ENCODE measurements around the gene ANAPC5.
"Not testable (repeated sequence)": the region's sequence is repeated elsewhere in the genome, so short reads cannot be mapped to it uniquely, and the experiment has no call there.

The ANAPC5 gene, protein sequence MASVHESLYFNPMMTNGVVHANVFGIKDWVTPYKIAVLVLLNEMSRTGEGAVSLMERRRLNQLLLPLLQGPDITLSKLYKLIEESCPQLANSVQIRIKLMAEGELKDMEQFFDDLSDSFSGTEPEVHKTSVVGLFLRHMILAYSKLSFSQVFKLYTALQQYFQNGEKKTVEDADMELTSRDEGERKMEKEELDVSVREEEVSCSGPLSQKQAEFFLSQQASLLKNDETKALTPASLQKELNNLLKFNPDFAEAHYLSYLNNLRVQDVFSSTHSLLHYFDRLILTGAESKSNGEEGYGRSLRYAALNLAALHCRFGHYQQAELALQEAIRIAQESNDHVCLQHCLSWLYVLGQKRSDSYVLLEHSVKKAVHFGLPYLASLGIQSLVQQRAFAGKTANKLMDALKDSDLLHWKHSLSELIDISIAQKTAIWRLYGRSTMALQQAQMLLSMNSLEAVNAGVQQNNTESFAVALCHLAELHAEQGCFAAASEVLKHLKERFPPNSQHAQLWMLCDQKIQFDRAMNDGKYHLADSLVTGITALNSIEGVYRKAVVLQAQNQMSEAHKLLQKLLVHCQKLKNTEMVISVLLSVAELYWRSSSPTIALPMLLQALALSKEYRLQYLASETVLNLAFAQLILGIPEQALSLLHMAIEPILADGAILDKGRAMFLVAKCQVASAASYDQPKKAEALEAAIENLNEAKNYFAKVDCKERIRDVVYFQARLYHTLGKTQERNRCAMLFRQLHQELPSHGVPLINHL
- 37.3 to 145 (median 111) reads per million in 18 experiments for total RNA-seq

DNA sequence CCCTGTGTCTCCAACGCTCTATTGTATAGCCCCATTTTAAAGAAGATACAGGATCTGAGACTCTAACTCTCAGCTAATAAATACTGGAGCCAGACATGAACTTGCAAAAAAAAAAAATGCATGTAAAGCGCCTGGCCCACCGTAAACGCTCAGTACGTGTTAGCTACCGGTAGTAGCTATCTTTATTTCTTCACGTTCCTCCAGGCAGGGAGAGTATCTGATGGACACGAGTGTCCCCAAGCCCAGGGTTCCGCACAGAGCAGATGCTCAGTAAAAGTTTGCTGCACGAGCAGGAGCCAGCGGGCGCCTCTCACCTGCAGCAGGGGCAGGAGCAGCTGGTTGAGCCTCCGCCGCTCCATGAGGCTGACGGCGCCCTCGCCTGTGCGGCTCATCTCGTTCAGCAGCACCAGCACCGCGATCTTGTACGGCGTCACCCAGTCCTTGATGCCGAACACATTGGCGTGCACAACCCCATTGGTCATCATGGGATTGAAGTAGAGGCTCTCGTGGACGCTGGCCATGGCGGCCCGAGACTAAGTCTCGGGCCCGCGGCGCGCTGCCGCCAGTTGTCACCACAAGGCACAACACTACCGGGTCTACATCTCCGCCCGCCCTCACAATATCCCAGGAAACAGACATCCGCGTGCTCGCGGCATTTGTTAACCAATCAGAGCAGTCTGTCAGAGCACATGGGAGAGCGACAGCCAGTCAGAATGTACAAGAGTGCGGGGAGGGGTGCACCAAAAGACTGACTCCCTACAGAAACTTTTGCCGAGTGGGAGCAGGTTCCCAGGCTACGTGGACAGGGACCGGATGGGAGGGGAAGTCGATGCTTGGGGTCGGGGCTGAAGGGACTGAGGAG lies at the start of gene ANAPC5:
ANAPC5 (minus strand) TSS at position 592 of the 862 bp plus-strand sequence; CDS start at position 521, 71 bp downstream.
- DNase-seq: peak; percentile 98 to 99

DNA sequence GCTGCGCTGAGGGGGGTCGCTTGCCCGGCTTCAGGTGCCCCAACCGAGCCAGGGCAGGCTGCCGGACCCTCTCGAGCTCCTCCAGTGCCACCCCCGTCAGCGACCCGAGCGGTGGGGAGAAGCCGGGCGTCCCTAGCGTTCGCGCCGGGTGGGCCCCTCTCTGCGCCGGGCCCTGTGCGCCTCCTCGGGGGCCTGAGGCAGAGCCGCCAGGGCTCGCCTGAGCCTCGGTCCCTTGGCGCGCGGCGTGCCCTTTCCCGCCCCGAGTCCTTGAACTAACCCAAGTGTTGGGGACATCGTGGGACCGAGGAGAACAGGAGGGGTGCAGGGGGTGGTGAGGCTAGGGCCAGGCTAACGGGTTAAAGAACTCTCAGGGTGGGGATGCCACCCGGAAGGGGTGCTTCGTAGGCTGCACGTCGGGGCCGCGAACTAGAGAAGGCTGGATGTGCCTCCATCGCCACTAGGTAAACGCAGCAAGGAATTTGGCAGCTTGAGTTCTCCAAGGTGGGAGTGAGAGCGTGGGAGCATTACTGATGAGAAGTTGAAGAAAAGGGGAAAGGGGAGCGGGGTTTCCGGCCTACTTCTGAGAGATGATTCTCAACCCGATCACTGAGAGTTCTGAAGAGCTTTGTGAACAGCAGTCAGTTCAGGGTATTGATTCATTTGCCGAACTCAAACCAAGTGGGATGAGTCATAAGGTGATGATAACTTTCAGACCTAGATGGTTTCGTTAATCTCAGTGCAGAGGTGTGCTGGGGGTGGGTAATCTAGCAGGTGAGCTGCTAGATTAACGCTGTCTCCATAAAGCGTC lies 48.3 kb upstream of the ANAPC5 start:
- peak in 1 of 2 donors; percentile 20 for DNase-seq

DNA sequence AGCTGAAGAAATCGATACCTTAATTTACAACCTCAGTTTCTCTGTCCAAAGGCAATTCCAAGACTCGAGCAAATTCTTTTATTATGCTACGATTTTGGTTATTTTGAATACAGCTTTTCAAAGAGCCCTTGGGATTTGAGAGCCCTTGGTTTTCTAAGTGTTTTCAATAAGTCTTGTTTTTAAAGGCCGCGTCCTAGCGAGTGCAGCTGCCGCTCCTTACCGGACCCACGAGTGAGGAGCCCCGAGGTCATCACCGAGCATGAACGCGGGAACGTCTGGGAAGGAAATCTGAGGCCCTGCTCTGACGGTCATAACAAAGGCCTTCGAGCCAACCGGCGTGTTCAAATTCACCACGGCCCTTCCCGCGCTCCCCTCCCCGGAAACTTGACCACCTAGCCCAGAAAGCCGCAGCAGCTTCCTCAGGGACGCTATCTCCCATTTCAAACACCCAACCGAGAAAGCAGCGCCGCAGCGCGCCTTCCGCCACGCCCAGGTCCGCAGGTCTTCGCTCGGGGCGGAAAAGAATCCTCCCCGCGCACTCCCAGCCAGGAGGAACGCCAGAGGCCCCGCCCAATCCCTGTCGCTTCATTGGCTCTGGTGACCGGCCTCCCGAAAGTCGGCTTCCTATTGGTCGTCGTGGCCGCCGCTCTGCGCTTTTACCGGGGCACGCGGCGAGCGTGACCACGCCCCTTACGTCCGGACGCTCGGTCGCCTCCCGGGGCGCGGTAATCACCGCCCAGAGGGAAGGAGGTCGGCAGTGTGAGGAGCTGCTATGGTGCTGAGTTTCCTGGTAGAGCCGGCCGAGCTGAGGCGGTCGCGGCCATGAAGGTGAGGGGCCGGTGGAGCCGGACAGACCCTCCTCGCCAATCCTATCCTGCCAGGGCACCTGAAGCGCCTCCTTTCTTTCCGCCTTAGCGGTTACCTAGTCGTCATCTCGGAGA lies 47.5 kb upstream of the ANAPC5 start, which contains the start of gene RNF34:
RNF34 (plus strand) TSS at position 728 of the 941 bp plus-strand sequence; CDS start at position 823, 95 bp downstream.
- peak; percentile 99 for DNase-seq

DNA sequence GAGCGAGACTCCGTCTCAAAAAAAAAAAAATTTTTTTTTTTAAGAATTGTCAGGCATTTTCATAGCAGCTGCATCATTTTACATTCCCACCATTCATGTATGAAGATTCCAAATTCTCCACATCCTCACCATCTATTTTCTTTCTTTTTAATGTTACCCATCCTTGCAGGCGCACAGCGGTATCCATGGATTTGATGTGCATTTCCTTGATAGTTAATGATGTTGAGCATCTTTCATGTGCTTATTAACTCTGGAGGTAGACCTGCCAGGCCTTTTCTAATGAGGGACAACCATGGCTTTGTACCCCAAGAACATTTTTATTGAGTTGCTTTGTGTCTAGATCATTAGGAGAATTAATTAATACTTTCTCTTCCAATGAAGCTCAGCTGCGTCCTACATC lies 46.1 kb upstream of the ANAPC5 start:
- DNase-seq: no peak

DNA sequence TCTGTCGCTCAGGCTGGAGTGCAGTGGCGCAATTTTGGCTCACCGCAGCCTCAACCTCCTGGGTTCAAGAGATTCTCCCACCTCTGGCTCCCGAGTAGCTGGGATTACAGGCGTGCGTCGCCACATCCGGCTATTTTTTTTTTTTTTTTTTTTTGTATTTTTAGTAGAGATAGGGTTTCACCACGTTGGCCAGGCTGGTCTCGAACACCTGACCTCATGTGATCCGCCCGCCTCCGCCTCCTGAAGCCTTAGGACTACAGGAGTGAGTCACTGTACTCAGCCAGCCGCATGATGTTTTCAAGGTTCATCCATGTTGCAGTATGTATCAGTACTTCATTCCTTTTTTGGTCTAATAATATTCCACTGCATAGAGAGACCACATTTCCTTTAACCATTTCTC lies 45.3 kb upstream of the ANAPC5 start:
- no peak for DNase-seq

DNA sequence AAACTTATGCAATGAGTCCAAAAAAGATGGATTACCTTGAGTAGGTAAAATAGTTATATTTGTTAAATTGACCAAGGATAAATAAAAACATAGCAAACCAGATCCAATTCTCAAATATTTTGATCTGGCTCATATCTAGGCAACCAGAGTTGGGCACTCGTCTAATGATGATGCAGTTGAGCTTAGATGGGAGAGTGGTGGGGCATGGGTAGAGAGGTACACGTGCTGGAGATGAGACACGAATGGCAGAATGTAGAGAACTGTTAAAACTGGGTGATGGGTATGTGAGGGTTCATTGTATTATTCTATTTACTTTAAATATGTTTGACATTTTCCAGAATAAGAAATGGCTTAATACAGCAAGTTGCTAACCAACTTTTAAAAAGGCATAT lies 40.1 kb upstream of the ANAPC5 start:
- DNase-seq: no peak

DNA sequence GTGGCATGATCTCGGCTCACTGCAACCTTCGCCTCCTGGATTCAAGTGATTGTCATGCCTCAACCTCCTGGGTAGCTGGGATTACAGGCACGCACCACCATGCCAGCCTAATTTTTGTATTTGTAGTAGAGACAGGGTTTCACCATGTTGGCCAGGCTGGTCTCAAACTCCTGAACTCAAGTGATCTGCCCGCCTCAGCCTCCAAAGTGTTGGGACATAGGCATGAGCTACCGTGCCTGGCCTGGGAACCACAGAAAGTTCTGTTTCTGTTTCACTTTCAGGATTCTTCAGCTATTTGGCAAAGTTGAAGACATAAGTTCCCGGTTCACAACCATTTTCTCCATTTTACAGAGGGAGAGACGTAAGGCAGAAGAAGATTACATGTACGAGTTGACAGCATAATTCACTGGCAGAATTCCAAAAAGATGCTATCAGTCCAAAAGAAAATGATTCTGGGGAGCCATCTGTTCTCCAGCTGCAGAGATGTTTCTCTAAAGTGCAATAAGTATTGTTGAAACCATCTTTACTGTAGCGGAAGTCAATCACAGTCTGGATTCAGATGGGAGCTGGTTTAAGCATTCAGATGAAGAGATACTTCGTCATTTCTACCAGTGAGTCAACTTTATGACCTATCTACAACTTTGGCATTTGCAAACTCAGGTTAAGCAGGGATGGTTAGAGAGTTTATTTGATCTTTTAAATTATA lies 39.6 kb upstream of the ANAPC5 start:
- DNase-seq: peak; percentile 85 to 88

DNA sequence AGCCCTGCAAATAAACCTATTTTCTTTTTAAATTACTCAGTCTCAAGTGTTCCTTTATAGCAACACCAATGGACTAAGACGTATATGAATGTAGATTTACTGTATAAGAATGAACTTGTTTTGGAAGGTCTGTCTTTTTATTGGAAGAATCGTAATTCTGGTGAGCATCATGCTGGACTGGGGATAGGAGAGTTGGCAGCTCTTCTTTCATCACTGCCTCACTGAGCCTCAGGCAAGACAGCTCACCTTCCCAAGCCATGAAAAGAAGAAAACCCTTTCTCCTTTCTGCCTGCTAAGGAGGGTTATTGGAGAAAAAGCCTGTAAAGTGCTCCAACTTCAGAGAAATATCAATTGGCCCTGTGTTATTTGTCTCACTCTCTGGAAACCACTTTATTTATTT lies 38.6 kb upstream of the ANAPC5 start:
- DNase-seq: no peak

DNA sequence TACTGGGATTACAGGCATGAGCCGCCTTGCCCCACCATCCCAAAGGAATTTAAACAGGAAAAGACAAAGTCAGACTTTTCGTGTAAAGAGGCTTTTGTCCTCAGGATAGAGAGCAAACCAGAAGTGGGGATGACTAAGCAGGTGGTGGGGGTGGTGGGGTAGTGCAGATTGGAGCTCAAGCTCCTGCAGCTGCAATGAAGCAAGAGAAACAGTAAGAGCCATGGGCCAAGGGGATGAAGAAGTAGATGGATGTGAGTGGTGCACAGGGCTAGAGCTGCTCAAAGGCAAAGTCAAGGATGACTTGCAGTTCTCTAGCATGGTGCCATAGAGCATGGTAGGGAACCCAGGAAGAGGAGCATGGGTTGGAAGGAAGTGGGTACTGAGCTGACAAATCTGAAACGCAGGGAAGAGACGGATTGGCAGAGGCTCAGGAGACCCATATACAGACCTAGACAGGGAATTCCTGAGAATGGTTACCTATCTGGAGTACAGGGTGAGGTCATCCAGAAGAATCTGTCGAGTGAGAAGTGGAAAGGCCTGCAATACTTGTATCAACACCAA lies 36.3 kb upstream of the ANAPC5 start:
- peak; percentile 43 to 55 for DNase-seq

DNA sequence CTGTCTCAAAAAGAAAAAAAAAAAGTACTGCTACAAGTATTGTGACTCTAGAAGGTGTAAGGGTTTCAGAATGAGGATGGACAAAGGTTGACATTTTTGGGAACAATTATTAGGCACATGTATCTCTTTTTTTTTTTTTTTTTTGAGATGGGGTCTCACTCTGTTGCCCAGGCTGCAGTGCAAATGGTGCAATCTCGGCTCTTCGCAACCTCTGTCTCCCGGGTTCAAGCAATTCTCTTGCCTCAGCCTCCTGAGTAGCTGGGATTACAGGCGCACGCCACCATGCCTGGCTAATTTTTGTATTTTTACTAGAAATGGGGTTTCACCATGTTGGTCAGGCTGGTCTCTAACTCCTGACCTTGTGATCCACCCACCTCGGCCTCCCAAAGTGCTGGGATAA lies 32.7 kb upstream of the ANAPC5 start:
- not testable (repeated sequence) for DNase-seq

DNA sequence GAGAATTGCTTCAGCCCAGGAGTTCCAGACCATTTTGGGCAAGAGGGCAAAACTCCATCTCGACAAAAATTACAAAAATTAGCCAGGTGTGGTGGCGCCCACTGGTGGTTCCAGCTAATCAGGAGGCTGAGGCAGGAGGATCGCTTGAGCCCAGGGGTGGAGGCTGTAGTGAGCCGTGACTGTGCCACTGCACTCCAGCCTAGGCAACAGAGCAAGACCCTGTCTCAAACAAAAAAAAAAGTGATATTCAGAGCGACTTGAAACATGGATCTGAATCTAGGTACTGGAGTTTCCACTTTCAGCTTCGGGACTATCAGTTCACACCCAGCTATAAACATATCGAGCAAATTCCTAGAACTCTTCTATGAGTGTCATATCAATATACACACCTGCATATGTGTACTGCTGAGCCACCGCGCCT lies 31.4 kb upstream of the ANAPC5 start:
- DNase-seq: no peak

DNA sequence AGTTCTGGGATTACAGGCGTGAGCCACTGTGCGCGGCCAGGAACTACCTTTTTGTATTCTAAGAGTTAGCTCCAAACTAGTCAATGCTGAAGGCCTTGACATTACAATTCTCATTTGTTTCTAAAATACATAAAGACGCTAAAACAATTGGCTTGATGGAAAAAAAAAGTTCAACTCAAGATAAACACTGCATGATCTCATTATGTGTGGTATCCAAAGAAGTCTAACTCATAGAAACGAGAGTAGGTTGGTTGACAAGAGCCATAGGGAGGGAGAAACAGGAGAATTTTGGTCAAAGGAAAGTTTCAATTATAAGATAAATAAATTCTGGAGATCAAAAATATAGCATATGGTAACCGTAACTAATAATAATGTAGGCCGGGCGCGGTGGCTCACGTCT lies 27.7 kb upstream of the ANAPC5 start:
- no peak for DNase-seq

DNA sequence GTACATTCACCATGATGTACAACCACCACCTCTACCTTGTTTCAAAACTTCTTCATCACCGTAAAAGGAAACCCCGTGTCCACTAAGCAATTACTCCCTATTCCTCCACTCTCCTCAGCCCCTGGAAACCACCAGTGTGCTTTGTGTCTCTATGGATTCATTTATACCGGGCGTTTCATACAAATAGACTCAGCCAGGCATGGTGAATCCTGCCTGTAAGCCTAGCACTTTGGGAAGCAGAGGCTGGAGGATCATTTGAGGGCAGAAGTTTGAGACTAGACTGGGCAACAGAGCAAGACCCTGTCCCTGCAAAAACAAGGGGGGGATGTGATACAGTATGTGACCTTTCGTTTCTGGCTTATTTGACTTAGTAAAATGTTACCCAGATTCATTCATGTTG lies 26.5 kb upstream of the ANAPC5 start:
- no peak for DNase-seq

DNA sequence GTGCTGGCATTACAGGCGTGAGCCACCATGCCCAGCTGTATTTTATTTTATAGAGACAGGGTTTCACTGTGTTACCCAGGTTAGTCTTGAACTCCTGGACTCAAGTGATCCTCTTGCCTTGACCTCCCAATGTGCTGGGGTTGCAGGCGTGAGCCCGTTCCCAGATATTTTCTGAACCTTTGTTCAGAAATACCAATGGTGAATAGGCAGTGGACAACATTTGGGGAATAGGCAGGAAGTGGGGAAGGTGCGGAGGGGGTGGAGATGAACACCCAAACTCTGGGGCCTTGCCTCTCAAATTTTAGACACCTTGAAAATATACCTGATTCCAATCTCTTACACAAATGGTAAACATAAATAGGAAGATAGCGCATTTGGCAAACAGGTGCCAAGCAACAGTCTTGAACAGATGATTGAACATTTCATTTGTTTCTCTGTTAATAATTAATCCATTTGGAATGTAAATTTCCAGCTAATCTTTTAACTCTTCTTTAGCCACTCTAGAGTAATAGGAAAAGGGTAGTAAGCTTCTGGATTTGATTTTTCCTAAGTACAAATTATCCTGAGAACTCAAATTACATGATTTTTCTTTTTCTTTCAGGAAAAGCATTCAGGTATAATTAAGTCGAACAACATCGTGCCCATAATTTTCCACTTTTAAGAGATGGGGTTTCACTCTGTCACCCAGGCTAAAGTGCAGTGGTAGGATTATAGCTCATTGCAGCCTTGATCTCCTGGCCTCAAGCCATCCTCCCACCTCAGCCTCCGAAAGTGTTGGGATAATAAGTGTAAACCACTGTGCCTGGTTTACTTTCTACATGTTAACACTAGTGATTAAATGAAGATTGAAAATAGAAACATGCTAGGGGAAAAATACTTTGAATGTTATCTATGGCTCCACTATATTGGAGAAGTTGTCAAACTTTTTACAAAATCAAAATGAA lies 24.8 kb upstream of the ANAPC5 start:
- no peak for DNase-seq

DNA sequence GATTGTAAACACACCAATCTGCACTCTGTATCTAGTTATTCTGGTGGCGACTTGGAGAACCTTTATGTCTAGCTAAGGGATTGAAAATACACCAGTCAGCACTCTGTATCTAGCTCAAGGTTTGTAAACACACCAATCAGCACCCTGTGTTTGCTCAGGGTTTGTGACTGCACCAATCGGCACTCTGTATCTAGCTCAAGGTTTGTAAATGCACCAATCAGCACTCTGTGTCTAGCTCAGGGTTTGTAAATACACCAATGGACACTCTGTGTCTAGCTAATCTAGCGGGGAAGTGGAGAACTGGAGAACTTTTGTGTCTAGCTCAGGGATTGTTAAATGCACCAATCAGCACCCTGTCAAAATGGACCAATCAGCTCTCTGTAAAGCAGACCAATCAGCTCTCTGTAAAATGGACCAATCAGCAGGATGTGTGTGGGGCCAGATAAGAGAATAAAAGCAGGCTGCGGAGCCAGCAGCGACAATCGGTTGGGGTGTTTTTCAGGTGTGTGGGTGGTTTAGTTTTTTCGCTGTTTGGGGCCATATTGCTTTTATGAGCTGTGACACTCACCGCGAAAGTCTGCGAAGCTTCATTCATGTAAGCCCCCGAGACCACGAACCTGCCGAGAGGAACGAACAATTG lies 22.9 kb upstream of the ANAPC5 start:
- DNase-seq: not testable (repeated sequence)

DNA sequence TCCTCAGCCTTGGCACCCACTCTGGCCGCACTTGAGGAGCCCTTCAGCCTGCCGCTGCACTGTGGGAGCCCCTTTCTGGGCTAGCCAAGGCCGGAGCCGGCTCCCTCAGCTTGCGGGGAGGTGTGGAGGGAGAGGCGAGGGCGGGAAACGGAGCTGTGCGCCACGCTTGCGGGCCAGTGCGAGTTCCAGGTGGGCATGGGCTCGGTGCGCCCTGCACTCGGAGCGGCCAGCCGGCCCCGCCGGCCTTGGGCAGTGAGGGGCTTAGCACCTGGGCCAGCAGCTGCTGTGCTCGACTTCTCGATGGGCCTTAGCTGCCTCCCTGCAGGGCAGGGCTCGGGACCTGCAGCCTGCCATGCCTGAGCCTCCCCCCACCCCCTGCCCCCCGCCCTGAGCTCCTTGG lies 22.1 kb upstream of the ANAPC5 start:
- DNase-seq: not testable (repeated sequence)

DNA sequence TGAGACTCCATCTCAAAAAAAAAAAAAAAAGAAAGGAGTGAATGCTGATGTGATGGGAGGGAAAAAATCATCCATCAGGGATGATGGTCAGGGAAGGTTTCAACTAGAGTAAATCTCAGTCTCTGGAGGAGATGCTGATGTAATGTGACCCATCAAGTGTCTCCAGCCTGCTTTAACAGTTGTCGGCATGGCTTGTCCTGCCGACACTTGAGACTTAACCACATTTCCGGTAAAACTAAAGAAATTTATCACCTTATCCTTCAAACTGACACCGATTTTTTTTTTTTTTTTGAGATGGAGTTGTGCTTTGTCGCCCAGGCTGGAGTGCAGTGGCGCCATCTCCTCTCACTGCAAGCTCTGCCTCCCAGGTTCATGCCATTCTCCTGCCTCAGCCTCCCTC lies 21.5 kb upstream of the ANAPC5 start:
- no peak for DNase-seq

DNA sequence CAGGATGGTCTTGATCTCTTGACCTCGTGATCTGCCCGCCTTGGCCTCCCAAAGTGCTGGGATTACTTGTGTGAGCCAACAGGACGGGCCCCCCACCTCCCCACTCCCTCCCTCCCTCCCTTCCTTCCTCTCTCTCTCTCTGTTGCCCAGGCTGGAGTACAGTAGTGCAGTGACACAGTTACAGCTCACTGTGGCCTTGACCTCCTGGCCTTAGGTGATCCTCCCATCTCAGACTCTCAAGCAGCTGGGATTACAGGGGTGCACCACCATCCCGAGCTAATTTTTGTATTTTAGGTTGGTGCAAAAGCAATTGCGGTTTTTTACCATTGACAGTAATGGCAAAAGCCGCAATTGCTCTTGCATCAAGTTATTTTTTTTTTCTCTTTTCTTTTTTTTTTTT lies 19.2 kb upstream of the ANAPC5 start:
- DNase-seq: no peak

Data from inflammatory macrophage (primary cell).